ENCODE results near the gene CACNA1C. TPM values are rescaled to one million over a fixed set of nuclear protein-coding genes. Genes with fewer than 3 reads are reported as not detected.

CACNA1C gene
- total RNA-seq, 2 donors from 2014 or later = 0.84 to 10.2 TPM

DNA sequence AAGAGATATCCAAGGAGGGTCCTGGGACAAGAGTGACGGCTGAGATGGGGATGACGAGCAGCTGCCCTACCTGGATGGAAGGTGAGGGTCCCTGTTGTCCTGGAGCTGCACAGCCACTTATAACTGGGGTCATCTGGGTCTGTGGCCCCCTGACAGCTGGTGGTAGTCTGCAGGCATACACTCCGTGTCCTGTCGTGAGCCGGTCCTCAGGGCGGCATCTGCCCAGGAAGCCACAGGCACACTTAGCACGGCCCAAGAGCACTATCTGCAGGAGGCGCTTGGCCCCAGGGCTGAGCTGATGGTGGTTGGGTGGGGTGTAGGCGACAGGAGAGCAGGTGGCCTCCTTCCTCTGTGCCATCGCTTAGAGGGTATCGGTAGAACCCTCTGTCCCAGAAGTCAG, 248.1 kb downstream of the CACNA1C start:
- H3K27me3 ChIP-seq = no peaks in the 10 kb centered on the region
- no peak for DNase-seq
- H3K27ac ChIP-seq = no peak overlapping the region
- H3K4me3 ChIP-seq = no peak overlapping the region
- TF ChIP-seq, protein P1, sequence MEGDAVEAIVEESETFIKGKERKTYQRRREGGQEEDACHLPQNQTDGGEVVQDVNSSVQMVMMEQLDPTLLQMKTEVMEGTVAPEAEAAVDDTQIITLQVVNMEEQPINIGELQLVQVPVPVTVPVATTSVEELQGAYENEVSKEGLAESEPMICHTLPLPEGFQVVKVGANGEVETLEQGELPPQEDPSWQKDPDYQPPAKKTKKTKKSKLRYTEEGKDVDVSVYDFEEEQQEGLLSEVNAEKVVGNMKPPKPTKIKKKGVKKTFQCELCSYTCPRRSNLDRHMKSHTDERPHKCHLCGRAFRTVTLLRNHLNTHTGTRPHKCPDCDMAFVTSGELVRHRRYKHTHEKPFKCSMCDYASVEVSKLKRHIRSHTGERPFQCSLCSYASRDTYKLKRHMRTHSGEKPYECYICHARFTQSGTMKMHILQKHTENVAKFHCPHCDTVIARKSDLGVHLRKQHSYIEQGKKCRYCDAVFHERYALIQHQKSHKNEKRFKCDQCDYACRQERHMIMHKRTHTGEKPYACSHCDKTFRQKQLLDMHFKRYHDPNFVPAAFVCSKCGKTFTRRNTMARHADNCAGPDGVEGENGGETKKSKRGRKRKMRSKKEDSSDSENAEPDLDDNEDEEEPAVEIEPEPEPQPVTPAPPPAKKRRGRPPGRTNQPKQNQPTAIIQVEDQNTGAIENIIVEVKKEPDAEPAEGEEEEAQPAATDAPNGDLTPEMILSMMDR (IDR thresholded peaks at IDR 0.05) = no peak
- no peaks in the 10 kb centered on the region for H3K4me1 ChIP-seq
- H3K36me3 ChIP-seq = no peaks in the 10 kb centered on the region
- H3K9ac ChIP-seq (ENCODE audit: low read depth in 2 of 2, low read length in 2 of 2) = no peak overlapping the region
- intact Hi-C loops (cut with DNase I) = no loop called here
- no peaks in the 10 kb centered on the region for H3K9me3 ChIP-seq

DNA sequence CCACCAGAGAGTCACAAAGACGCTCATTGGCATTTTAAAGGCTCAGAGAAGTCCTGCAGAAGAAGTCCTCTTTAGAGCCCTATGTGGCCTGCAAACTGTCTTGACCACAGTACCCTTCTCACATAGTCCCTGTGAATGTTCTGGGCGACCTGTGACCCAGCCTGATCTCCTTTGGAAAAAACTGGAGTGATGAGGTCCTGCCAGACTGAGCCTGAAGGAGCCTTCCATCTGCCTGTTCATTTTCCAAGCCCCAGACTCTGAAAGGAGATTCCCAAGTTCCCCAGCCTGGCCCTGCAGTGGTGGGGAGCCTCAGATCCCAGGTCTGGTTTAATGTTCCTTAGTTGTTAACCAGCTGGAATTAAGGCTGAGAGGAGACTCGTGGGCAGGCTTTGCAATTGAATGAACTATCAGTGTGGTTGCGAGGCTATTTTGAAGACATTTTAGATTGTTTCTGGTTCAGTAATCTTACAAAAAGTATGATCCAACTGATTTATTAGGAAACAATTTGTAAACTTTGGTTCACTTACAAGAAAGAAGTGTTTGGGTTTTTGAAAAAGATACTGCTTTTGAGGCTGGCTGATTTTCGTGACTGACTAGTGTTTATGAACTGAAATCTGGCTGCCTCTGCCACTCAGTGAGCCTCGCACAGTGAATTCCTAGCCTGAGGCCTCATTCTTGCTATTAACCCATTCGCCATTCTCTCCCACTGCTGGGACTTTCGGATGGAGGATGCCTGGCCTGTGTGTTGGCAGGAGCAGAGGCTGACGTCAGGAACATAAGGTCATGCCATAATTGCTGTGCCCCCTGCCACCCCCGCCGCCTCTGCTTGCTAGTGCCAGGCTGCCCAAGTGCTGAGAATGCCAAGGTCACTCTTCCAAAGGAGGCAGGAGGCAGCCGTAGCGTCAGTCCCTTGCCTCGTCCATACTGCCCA, 249.0 kb downstream of the CACNA1C start:
- no peaks in the 10 kb centered on the region for H3K9me3 ChIP-seq
- TF ChIP-seq, protein P1 (IDR thresholded peaks at IDR 0.05) = no peak
- no peaks in the 10 kb centered on the region for H3K27me3 ChIP-seq
- peak overlapping the region; percentile 0 for H3K27ac ChIP-seq
- no peak overlapping the region for H3K4me3 ChIP-seq
- H3K9ac ChIP-seq (ENCODE audit: low read depth in 2 of 2, low read length in 2 of 2) = no peak overlapping the region
- DNase-seq = no peak
- no peaks in the 10 kb centered on the region for H3K36me3 ChIP-seq
- intact Hi-C loops (cut with DNase I) = no loop called here
- no peaks in the 10 kb centered on the region for H3K4me1 ChIP-seq

DNA sequence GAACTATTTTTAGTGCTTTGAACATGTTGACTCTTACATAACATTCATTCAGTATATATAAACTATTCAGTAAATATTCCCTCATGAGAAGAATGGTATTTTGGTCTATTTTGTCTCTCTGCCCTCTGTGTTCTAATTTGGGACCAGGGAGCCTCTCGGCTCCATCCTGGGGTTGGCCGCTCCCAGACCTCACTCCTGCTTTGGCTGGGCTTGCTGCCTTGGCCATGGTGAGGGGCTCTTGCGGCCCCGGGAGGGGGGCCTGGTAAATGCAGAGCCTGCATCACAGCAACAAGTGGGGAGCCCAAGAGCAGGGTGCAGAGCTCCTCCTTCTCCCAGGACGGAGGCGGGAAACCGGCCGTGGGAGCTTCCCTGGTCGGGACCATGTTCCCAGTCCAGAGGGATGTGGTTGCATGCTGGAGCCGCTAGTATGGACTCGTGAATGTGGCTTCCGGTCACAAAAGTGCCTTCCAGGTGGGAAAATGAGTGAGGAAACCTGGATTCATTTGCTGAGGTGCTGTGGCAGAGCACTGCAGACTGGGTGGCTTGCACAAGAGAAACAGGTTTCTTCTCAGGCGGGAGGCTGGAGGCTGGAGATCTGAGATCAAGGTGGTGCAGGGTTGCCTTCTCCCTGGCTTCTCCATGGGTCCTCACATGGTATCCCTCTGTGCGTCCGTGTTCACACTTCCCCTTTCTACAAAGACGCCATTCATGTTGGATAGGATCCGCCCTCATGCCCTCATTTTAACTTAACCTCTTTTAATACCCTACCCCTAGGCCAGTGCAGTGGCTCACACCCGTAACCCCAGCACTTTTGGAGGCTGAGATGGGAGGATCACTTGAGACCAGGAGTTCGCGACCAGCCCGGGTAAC, 250.2 kb downstream of the CACNA1C start:
- Histone ChIP-seq H3K9ac (ENCODE audit: low read depth in 2 of 2, low read length in 2 of 2) (no peak overlapping the region), H3K4me1 (no peaks in the 10 kb centered on the region), H3K4me3 (no peak overlapping the region), H3K27me3 (no peaks in the 10 kb centered on the region), H3K9me3 (no peaks in the 10 kb centered on the region), H3K36me3 (no peaks in the 10 kb centered on the region), H3K27ac (no peak overlapping the region)
- no peak for DNase-seq
- TF ChIP-seq, protein P1 (IDR thresholded peaks at IDR 0.05) = no peak
- intact Hi-C loops (cut with DNase I) = no loop called here

DNA sequence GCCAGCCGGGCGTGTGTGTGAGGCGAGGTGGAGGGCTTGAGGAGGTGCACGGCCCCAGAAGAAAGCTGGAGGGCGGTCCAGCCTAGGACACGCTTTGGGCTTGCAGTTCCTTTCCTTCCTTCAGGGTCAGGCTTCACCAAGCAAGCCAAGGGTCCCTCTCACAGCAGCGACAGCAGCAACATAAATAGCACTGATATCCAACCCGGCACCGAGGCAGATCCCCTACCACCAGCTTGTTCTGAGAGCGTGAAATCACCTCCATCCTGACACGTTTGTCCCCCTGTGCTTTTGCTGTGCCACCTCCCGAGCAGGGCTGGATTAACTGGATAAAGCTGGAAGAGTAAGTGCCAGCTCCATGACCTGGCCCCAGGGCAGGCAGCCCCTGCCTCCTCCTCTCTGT, 251.4 kb downstream of the CACNA1C start:
- Histone ChIP-seq H3K27ac (no peak overlapping the region), H3K9me3 (no peaks in the 10 kb centered on the region), H3K27me3 (no peaks in the 10 kb centered on the region), H3K9ac (ENCODE audit: low read depth in 2 of 2, low read length in 2 of 2) (no peak overlapping the region), H3K4me3 (no peak overlapping the region), H3K36me3 (no peaks in the 10 kb centered on the region), H3K4me1 (no peaks in the 10 kb centered on the region)
- TF ChIP-seq, protein P1 (IDR thresholded peaks at IDR 0.05) = no peak
- DNase-seq = no peak
- intact Hi-C loops (cut with DNase I) = no loop called here

DNA sequence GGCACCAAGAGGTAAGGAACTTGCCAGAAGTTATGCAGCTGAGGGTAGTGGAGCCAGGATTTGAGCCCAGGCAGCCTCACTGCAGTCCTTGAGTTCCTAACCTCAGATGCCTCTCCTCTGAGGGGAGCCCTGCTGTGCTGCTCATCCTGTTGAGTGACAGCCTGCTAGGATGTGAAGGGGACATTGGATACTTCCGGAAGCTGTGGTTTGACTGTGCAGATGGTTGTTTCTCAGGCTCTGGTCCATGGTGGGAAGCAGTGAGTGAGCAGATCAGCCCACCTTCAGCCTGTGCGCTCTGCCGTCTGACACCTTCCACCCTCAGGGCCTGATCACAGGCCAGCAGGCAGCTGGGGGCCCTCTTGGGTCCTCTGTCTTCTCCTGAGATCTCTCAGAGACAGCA, 253.2 kb downstream of the CACNA1C start:
- H3K4me1 ChIP-seq = no peaks in the 10 kb centered on the region
- no peak overlapping the region for H3K27ac ChIP-seq
- DNase-seq = no peak
- no peaks in the 10 kb centered on the region for H3K36me3 ChIP-seq
- H3K4me3 ChIP-seq = no peak overlapping the region
- intact Hi-C loops (cut with DNase I) = no loop called here
- no peaks in the 10 kb centered on the region for H3K9me3 ChIP-seq
- no peaks in the 10 kb centered on the region for H3K27me3 ChIP-seq
- TF ChIP-seq, protein P1 (IDR thresholded peaks at IDR 0.05) = no peak
- no peak overlapping the region for H3K9ac ChIP-seq (ENCODE audit: low read depth in 2 of 2, low read length in 2 of 2)
